ENCODE measurements around the gene TSPAN18.

GRCh38 chr11:44787981-44788380 is 61.2 kb downstream of the TSPAN18 start:
- no peak for TF ChIP-seq POLR2A (IDR thresholded peaks at IDR 0.05; ENCODE audit: control extremely low read depth in 1 of 2, low read depth in 2 of 2, low read length in 2 of 2)
- no peak for TF ChIP-seq MAX (IDR thresholded peaks at IDR 0.05)
